ENCODE measurements around the gene GNG7.

Gene GNG7

DNA sequence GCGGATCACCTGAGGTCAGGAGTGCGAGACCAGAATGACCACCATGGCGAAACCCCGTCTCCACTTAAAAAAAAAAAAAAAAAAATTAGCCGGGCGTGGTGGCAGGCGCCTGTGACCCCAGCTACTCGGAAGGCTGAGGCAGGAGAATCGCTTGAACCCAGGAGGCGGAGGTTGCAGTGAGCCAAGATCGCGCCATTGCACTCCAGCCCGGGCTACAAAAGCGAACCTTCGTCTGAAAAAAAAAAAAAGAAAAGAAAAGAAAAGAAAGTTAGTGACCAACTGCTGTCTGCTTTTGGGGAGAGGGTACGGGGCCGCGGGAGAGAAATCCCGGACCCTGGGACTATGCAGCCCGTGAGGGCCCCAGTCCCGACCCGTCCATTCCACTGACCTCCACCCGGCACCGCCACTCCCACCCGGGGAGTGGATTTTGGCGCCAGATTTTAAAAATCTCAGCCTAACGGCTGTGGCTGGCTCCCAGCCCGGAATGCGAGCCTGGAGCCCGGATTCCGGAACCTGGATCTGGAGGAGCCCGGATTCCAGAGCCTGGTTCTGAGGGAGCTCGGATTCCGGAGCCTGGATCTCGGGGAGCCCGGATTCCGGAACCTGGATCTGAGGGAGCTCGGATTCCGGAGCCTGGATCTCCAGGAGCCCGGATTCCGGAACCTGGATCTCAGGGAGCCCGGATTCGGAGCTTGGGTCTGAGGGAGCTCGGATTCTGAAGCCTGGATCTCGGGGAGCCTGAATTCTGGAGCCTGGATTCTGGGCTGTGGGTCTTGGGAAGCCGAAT is 239.7 kb downstream of the GNG7 start:
- peak overlapping the region; percentile 82 for H2AFZ ChIP-seq
- no peaks in the 10 kb centered on the region for H3K36me3 ChIP-seq (ENCODE audit: control insufficient read depth, insufficient read depth, low read length)
- H3K27ac ChIP-seq: no peak overlapping the region
- H3K9me3 ChIP-seq (ENCODE audit: control insufficient read depth, low read length): no peaks in the 10 kb centered on the region
- no peak overlapping the region for H3K9ac ChIP-seq
- TF ChIP-seq, protein P1, sequence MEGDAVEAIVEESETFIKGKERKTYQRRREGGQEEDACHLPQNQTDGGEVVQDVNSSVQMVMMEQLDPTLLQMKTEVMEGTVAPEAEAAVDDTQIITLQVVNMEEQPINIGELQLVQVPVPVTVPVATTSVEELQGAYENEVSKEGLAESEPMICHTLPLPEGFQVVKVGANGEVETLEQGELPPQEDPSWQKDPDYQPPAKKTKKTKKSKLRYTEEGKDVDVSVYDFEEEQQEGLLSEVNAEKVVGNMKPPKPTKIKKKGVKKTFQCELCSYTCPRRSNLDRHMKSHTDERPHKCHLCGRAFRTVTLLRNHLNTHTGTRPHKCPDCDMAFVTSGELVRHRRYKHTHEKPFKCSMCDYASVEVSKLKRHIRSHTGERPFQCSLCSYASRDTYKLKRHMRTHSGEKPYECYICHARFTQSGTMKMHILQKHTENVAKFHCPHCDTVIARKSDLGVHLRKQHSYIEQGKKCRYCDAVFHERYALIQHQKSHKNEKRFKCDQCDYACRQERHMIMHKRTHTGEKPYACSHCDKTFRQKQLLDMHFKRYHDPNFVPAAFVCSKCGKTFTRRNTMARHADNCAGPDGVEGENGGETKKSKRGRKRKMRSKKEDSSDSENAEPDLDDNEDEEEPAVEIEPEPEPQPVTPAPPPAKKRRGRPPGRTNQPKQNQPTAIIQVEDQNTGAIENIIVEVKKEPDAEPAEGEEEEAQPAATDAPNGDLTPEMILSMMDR (IDR thresholded peaks at IDR 0.05): no peak
- H3K4me1 ChIP-seq: no peaks in the 10 kb centered on the region
- peak overlapping the region; percentile 90 for H3K4me2 ChIP-seq (ENCODE audit: low read length)
- H3K4me3 ChIP-seq (ENCODE audit: low read depth, low read length): peak overlapping the region; percentile 48
- H3K79me2 ChIP-seq: no peaks in the 10 kb centered on the region
- H3K27me3 ChIP-seq (ENCODE audit: control insufficient read depth, insufficient read depth, low read length): no peaks in the 10 kb centered on the region

DNA sequence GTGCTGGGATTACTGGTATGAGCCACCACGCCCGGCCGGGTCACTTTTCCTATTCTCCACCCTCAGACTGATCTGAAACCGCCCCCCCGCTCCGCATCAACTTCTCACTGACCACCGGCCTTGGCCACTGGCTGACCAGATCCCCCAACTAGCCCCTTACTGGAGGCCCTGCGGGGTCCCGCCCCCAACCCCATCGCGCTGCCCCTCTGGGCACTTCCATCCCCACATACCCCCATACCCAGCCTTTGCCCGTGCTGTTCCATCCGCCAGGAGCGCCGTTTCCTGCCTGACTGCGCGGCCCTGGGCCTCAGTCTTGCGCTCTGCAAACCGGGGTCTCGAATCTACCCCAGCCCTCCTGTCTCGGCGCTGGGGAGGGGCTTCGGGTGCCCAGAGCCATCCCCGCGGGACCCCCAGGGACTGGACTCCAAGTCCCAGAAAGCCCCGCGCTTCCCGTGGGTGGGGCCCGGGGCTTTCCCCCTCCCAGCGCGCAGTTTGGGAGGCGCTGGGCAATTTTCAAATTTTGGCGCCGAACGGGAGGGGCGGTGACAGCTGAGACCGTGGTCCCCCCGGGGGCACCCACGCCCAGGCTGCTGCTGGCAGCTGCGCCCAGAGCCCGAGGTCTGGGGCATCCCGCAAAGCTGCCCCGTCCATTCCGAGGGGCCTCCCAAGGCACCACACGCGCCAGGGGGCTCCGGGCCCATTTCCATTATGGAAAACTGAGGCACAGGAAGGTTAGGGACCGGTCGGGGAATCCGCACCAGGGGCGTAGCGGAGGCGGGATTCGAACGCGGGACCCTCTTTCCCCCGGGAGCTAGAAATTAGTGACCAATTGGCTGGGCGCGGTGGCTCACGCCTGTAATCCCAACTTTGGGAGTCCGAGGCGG is 240.5 kb downstream of the GNG7 start:
- Histone ChIP-seq H2AFZ (peak overlapping the region; percentile 82), H3K9ac (no peak overlapping the region), H3K79me2 (no peaks in the 10 kb centered on the region), H3K36me3 (ENCODE audit: control insufficient read depth, insufficient read depth, low read length) (no peaks in the 10 kb centered on the region), H3K27ac (no peak overlapping the region), H3K4me1 (no peaks in the 10 kb centered on the region), H3K4me3 (ENCODE audit: low read depth, low read length) (peak overlapping the region; percentile 48), H3K27me3 (ENCODE audit: control insufficient read depth, insufficient read depth, low read length) (no peaks in the 10 kb centered on the region), H3K9me3 (ENCODE audit: control insufficient read depth, low read length) (no peaks in the 10 kb centered on the region), H3K4me2 (ENCODE audit: low read length) (peak overlapping the region; percentile 90)
- TF ChIP-seq, protein P1 (IDR thresholded peaks at IDR 0.05): no peak

Data from parathyroid adenoma (tissue), 2 donors.